Nephron progenitor cell (in vitro differentiated cells): ENCODE results near the gene APOL3.
A peak's percentile ranks its signal among the peaks of the same experiment; 100 is the strongest.

ENCODE experiments used
- DNase-seq: peaks from one replicate; pipeline ENCODE4 v3.0.0; 2021
- H3K27ac Mint-ChIP-seq: 2 replicates; pipeline ENCODE4 v1.8.0; 2021; ENCODE audit warnings: mild to moderate bottlenecking, moderate library complexity, mixed read lengths
- H3K27me3 Mint-ChIP-seq: 2 replicates; pipeline ENCODE4 v1.8.0; 2021; ENCODE audit warnings: mild to moderate bottlenecking, low read depth, mixed read lengths; ENCODE audit not compliant: poor library complexity
- H3K36me3 Mint-ChIP-seq: 2 replicates; pipeline ENCODE4 v1.8.0; 2021; ENCODE audit warnings: low read depth, mixed read lengths
- H3K4me1 Mint-ChIP-seq: 2 replicates; pipeline ENCODE4 v1.8.0; 2021; ENCODE audit warnings: mixed read lengths
- H3K4me3 Mint-ChIP-seq: 2 replicates; pipeline ENCODE4 v1.8.0; 2021; ENCODE audit warnings: mild to moderate bottlenecking, moderate library complexity, mixed read lengths
- H3K9me3 Mint-ChIP-seq: 2 replicates; pipeline ENCODE4 v1.8.0; 2021; ENCODE audit warnings: mild to moderate bottlenecking, moderate library complexity, mixed read lengths
- TF ChIP-seq, protein P1 (sequence below): fragments of 200-600 bp; sonication (generic); IDR thresholded peaks from 2 replicates; pipeline ENCODE4 v1.5.0; 2021; ENCODE audit warnings: antibody characterized with exemption

Gene APOL3

GRCh38 chr22:36180038-36180880 lies 19.7 kb upstream of the APOL3 start:
- TF ChIP-seq, protein P1, sequence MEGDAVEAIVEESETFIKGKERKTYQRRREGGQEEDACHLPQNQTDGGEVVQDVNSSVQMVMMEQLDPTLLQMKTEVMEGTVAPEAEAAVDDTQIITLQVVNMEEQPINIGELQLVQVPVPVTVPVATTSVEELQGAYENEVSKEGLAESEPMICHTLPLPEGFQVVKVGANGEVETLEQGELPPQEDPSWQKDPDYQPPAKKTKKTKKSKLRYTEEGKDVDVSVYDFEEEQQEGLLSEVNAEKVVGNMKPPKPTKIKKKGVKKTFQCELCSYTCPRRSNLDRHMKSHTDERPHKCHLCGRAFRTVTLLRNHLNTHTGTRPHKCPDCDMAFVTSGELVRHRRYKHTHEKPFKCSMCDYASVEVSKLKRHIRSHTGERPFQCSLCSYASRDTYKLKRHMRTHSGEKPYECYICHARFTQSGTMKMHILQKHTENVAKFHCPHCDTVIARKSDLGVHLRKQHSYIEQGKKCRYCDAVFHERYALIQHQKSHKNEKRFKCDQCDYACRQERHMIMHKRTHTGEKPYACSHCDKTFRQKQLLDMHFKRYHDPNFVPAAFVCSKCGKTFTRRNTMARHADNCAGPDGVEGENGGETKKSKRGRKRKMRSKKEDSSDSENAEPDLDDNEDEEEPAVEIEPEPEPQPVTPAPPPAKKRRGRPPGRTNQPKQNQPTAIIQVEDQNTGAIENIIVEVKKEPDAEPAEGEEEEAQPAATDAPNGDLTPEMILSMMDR, result peak; percentile 86
- peak; percentile 84 for DNase-seq
- H3K4me3 Mint-ChIP-seq, result no peak overlapping the region
- H3K9me3 Mint-ChIP-seq, result no peaks in the 10 kb centered on the region
- peaks cover 12% of the 10 kb centered on the region for H3K4me1 Mint-ChIP-seq
- no peak overlapping the region for H3K27ac Mint-ChIP-seq
- H3K27me3 Mint-ChIP-seq, result peaks cover 8% of the 10 kb centered on the region
- no peaks in the 10 kb centered on the region for H3K36me3 Mint-ChIP-seq

- H3K36me3 Mint-ChIP-seq, result no peaks in the 10 kb centered on the region
- H3K4me3 Mint-ChIP-seq, result no peak overlapping the region
- no peak overlapping the region for H3K27ac Mint-ChIP-seq
- peaks cover 2% of the 10 kb centered on the region for H3K27me3 Mint-ChIP-seq
- peaks cover 7% of the 10 kb centered on the region for H3K4me1 Mint-ChIP-seq
- no peaks in the 10 kb centered on the region for H3K9me3 Mint-ChIP-seq
- TF ChIP-seq, protein P1, result no peak
- DNase-seq, result no peak
Measured at GRCh38 chr22:36177160-36177559, 16.6 kb upstream of the APOL3 start.

GRCh38 chr22:36175892-36176291 lies 15.3 kb upstream of the APOL3 start:
- Mint-ChIP-seq H3K4me1 (no peaks in the 10 kb centered on the region), H3K36me3 (no peaks in the 10 kb centered on the region), H3K27me3 (no peaks in the 10 kb centered on the region), H3K4me3 (no peak overlapping the region), H3K27ac (no peak overlapping the region), H3K9me3 (no peaks in the 10 kb centered on the region)
- DNase-seq, result no peak
- TF ChIP-seq, protein P1, result no peak

DNA sequence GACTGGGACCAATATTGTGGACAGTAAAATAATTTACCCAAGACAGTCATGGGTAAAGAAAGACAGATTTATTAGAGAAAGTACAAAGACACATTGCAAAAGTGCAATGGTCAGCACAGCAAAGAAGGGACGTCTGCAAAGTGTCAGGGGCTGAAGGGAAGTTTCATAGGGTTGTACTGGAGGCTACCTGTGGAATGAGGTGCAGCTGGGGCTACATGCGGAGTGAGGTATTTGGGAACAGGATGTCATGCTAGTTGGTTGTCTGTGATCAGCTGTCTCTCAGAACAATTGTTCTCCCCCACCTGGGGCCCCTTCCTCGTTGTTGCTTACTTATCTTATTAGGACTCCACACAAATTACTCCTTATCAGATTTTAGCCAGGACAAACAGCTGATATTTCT lies 11.4 kb upstream of the APOL3 start:
- Mint-ChIP-seq H3K27me3 (no peaks in the 10 kb centered on the region), H3K27ac (no peak overlapping the region), H3K4me3 (no peak overlapping the region), H3K4me1 (no peaks in the 10 kb centered on the region), H3K9me3 (peaks cover 8% of the 10 kb centered on the region), H3K36me3 (no peaks in the 10 kb centered on the region)
- no peak for DNase-seq
- TF ChIP-seq, protein P1, result no peak

DNA sequence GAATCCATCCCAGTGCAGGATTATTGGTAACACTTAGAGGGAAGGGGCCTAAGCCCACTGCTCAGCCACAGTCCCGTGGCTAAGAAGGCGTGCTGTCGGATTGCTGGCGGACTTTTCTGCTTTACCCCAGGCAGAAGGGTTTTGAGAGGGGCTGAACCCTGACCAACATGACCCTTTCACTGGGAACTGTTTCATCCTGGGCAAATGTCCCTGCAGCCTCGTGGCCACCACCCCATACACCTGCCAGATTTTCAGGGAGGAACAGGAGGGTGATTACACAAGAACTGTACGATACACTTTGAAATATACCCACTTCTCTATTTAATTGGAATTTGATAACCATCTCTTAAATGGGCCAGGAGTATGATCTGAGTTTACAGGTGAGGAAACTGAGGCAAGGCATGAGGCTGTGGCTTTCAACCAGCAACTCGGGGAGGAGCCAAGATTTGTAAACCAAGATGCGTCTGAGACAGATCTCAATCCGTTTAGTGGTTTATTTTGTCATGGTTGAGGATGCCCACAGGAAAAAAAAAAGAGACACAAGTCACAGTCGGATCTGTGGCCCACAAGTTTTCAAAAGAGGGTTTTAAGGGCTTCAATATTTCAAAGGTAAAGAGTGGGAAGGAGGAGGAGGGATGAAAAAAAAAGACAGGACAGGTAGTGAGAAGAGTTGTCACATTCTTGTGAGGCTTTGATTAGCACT lies 6.1 kb upstream of the APOL3 start:
- no peak for DNase-seq
- no peak overlapping the region for H3K27ac Mint-ChIP-seq
- H3K27me3 Mint-ChIP-seq, result peaks cover 5% of the 10 kb centered on the region
- H3K4me1 Mint-ChIP-seq, result peaks cover 9% of the 10 kb centered on the region
- peaks cover 8% of the 10 kb centered on the region for H3K9me3 Mint-ChIP-seq
- H3K4me3 Mint-ChIP-seq, result no peak overlapping the region
- no peaks in the 10 kb centered on the region for H3K36me3 Mint-ChIP-seq
- TF ChIP-seq, protein P1, result no peak
